PC-9 (cell line): Measurements from ENCODE around the gene IL12A.

Experiments
- EZH2 ChIP-seq: fragments of 200-600 bp; sonication (generic); IDR thresholded peaks from 2 replicates; pipeline ENCODE4 v1.8.0; 2017; ENCODE audit warnings: antibody characterized with exemption, low read depth
- TF ChIP-seq, protein P1 (sequence below): fragments of 200-600 bp; sonication (generic); conservative IDR thresholded peaks from 2 replicates; pipeline ENCODE4 v1.6.1; 2017; ENCODE audit warnings: mixed run types, antibody characterized with exemption, mild to moderate bottlenecking, moderate library complexity

DNA sequence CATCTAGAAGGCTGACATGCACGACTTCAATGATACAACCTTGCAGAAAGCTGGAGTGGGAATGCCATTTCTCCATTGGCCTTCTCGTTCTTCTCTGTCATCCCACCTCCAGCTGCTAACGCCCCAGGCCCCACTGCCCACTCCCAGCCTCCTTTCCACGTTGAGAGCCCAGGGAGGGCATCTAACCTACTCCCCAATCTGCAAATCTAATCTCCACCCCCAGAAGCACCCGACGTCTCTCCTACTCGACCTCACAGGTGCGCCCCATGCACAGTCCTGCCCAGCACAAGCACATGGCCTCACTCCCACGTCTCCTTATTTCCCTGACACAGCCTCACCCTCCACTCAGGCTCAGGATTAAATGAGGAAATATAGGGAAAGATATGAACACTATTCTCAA is 33.4 kb downstream of the IL12A start:
- TF ChIP-seq, protein P1, sequence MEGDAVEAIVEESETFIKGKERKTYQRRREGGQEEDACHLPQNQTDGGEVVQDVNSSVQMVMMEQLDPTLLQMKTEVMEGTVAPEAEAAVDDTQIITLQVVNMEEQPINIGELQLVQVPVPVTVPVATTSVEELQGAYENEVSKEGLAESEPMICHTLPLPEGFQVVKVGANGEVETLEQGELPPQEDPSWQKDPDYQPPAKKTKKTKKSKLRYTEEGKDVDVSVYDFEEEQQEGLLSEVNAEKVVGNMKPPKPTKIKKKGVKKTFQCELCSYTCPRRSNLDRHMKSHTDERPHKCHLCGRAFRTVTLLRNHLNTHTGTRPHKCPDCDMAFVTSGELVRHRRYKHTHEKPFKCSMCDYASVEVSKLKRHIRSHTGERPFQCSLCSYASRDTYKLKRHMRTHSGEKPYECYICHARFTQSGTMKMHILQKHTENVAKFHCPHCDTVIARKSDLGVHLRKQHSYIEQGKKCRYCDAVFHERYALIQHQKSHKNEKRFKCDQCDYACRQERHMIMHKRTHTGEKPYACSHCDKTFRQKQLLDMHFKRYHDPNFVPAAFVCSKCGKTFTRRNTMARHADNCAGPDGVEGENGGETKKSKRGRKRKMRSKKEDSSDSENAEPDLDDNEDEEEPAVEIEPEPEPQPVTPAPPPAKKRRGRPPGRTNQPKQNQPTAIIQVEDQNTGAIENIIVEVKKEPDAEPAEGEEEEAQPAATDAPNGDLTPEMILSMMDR, result no peak
- no peak for TF ChIP-seq EZH2
